ENCODE results near the gene RRBP1.

RRBP1 gene

DNA sequence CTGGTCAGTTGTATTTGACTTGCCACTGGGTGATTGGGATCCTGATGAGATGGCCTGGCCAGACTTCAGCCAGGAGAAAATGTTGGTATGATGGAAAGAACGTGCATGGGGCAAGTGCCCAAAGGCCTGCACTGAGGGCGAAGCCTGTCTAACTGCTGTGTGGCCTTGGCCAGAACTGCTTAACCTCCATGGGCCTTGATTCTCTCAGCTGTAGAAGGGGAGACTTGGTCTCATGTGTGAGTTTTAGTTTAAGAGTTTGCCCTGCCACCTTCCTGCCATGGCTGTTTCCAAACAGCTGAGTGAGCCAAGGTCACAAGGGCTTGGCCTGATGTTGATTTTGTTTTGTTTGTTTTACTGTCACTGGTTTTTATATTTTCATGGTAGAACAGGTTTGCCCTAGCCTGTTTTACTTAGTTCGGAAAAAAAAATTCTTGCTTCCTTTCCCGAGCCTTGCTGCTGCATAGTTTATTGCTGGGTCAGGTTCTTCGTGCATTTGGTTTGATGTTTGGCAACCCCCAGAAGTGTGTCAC lies 76.8 kb downstream of the RRBP1 start:
- no peak for DNase-seq (ENCODE audit: low read depth, low spot score)
- Histone ChIP-seq H3K27me3 (ENCODE audit: control insufficient read depth, insufficient read depth, low read length) (no peaks in the 10 kb centered on the region), H3K4me3 (ENCODE audit: low read length) (no peak overlapping the region), H3K27ac (ENCODE audit: low read length) (no peak overlapping the region), H3K4me1 (ENCODE audit: control insufficient read depth, insufficient read depth, low read length) (no peaks in the 10 kb centered on the region), H3K36me3 (ENCODE audit: control insufficient read depth, insufficient read depth, low read length) (no peaks in the 10 kb centered on the region; the same call in 1 of the 2 replicates), H3K9me3 (ENCODE audit: control insufficient read depth, insufficient read depth, low read length) (no peaks in the 10 kb centered on the region)
- WGBS (ENCODE audit: insufficient coverage, insufficient read length): no CpG with 5 or more reads among the region's 5 CpGs

DNA sequence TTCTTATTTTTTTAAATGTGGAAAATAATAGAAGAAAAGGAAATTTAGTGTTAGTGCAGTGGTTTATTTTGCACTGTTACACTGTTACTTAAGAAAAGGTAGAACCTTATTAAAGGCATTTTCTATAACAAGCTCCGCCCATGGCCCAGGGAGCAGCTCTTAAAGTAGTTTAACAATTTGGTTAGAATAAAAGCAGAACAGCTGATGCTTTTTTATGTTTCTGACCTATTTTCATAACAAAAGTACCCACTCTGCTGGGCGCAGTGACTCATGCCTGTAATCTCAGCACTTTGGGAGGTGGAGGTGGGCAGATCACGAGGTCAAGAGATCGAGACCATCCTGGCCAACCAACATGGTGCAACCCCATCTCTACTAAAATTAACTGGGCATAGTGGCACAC lies 79.5 kb downstream of the RRBP1 start:
- no CpG with 5 or more reads among the region's 4 CpGs for WGBS (ENCODE audit: insufficient coverage, insufficient read length)

DNA sequence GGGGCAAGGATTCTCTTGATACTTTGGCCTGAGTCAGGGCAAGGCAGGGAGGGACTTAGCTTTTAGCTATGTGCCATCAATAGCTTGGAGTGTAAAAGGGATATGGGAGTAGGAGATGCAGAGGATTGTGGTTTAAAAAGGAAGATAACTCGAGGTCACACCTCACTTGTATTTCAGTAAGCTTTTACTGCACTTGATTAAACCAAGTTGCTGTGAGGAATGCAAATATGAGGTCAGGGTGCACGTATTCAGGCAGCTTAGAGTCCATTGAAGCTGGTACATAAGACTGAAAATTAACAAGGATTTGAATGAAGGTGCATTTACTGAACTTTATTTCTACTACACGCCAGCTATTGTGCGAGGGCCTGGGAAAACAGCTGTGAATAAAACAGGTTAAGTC lies 80.1 kb downstream of the RRBP1 start:
- no peaks in the 10 kb centered on the region for H3K36me3 ChIP-seq (ENCODE audit: control insufficient read depth, insufficient read depth, low read length)
- no peak overlapping the region for H3K27ac ChIP-seq (ENCODE audit: low read length)
- no peak overlapping the region for H3K4me3 ChIP-seq (ENCODE audit: low read length)
- peaks cover 3% of the 10 kb centered on the region; the same call in 1 of the 2 replicates for H3K4me1 ChIP-seq (ENCODE audit: control insufficient read depth, insufficient read depth, low read length)
- no peak for DNase-seq (ENCODE audit: low read depth, low spot score)
- WGBS (ENCODE audit: insufficient coverage, insufficient read length): no CpG with 5 or more reads among the region's 4 CpGs
- no peaks in the 10 kb centered on the region for H3K27me3 ChIP-seq (ENCODE audit: control insufficient read depth, insufficient read depth, low read length)
- H3K9me3 ChIP-seq (ENCODE audit: control insufficient read depth, insufficient read depth, low read length): no peaks in the 10 kb centered on the region

More for the DNA sequence above, 79.5 kb downstream of the RRBP1 start:
- Histone ChIP-seq H3K4me3 (ENCODE audit: low read length) (no peak overlapping the region), H3K4me1 (ENCODE audit: control insufficient read depth, insufficient read depth, low read length) (peaks cover 3% of the 10 kb centered on the region; the same call in 1 of the 2 replicates), H3K27me3 (ENCODE audit: control insufficient read depth, insufficient read depth, low read length) (no peaks in the 10 kb centered on the region), H3K27ac (ENCODE audit: low read length) (no peak overlapping the region), H3K9me3 (ENCODE audit: control insufficient read depth, insufficient read depth, low read length) (no peaks in the 10 kb centered on the region), H3K36me3 (ENCODE audit: control insufficient read depth, insufficient read depth, low read length) (no peaks in the 10 kb centered on the region)
- no peak for DNase-seq (ENCODE audit: low read depth, low spot score)

DNA sequence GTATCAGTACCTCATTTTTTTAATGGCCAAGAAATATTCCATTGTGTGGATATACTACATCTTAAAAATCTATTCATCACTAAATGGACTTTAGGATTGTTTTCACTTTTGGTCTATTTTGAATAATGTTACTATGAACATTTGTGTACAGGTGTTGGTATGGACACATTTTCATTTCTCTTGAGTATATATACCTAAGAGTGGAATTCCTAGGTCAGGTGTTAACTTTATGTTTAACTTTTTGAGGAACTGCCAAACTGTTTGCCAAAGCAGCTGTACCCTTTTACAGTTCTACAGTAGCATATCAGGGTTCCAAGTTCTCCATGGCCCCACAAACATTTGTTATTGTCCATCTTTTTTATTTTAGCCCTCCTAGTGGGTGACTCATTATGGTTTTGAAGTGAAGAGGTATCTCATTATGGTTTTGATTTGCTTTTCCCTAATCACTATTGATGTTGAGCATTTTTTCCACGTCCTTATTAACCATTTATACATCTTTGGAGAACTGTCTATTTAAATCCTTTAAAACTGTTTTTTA lies 84.0 kb downstream of the RRBP1 start:
- H3K27ac ChIP-seq (ENCODE audit: low read length): no peak overlapping the region
- no peaks in the 10 kb centered on the region for H3K9me3 ChIP-seq (ENCODE audit: control insufficient read depth, insufficient read depth, low read length)
- no CpG with 5 or more reads among the region's 1 CpG for WGBS (ENCODE audit: insufficient coverage, insufficient read length)
- H3K27me3 ChIP-seq (ENCODE audit: control insufficient read depth, insufficient read depth, low read length): no peaks in the 10 kb centered on the region
- no peak overlapping the region for H3K4me3 ChIP-seq (ENCODE audit: low read length)
- H3K4me1 ChIP-seq (ENCODE audit: control insufficient read depth, insufficient read depth, low read length): peaks cover 7% of the 10 kb centered on the region; the same call in 1 of the 2 replicates
- DNase-seq (ENCODE audit: low read depth, low spot score): no peak
- no peaks in the 10 kb centered on the region for H3K36me3 ChIP-seq (ENCODE audit: control insufficient read depth, insufficient read depth, low read length)

DNA sequence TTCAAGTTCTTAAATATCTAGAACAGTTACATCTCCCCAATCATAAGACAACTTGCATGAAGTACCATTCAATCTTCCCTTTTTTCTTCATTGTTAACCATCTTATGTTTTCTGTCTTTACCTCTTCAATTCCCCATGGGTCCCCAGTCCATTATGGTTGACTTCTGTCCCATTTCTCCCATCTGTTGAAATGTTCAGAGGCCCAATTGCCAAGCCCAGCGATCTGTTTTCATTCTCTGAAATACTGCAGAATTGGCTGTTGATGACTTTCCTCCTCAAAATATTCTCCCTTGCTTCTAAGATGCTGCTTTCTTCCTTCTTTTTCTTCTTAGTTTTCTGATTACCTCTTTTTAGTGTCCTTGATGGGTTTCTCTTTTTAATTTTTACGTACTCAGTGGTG lies 86.2 kb downstream of the RRBP1 start:
- no peak overlapping the region for H3K27ac ChIP-seq (ENCODE audit: low read length)
- H3K36me3 ChIP-seq (ENCODE audit: control insufficient read depth, insufficient read depth, low read length): no peaks in the 10 kb centered on the region
- DNase-seq (ENCODE audit: low read depth, low spot score): no peak
- no CpG with 5 or more reads among the region's 2 CpGs for WGBS (ENCODE audit: insufficient coverage, insufficient read length)
- H3K4me1 ChIP-seq (ENCODE audit: control insufficient read depth, insufficient read depth, low read length): peaks cover 7% of the 10 kb centered on the region; the same call in 1 of the 2 replicates
- H3K9me3 ChIP-seq (ENCODE audit: control insufficient read depth, insufficient read depth, low read length): no peaks in the 10 kb centered on the region
- H3K4me3 ChIP-seq (ENCODE audit: low read length): no peak overlapping the region
- H3K27me3 ChIP-seq (ENCODE audit: control insufficient read depth, insufficient read depth, low read length): no peaks in the 10 kb centered on the region

DNA sequence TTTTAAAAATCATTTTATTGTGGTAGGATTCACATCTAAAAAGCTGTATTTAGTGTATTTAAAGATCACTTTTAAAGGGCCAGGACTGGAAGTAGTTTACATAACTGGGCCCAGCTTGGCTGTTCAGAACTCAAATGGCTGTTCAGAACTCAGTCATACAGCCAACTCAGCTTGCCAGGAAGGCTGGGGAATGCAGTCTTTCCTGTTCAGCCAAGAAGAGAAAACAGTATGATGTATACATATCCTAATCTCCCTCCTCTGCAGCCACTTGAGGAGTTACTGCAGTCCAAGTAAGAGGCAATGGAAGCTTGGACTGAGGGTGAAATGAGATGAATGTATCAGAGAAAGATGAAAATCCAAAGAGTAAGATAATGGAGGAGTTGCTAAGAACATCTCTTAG lies 87.6 kb downstream of the RRBP1 start:
- no peak overlapping the region for H3K27ac ChIP-seq (ENCODE audit: low read length)
- no peak for DNase-seq (ENCODE audit: low read depth, low spot score)
- H3K4me3 ChIP-seq (ENCODE audit: low read length): no peak overlapping the region

DNA sequence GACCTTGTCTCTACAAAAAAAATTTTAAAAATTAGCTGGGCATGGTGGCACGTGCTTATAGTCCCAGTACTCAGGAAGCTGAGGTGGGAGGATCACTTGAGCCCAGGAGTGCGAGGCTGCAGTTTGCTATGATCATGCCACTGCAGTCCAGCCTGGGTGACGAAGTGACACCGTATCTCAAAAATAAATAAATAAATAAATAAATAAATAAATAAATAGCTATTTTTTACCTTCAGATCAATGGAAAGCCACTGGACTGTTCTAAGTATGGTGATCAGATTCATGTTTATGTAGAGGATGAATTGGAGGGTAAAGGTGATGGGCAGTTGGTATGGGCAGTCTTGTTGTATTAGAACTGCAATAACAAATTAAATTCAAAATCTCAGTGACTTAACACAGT lies 88.1 kb downstream of the RRBP1 start:
- DNase-seq (ENCODE audit: low read depth, low spot score): no peak
- no CpG with 5 or more reads among the region's 4 CpGs for WGBS (ENCODE audit: insufficient coverage, insufficient read length)
- Histone ChIP-seq H3K27ac (ENCODE audit: low read length) (no peak overlapping the region), H3K4me3 (ENCODE audit: low read length) (no peak overlapping the region), H3K9me3 (ENCODE audit: control insufficient read depth, insufficient read depth, low read length) (no peaks in the 10 kb centered on the region), H3K36me3 (ENCODE audit: control insufficient read depth, insufficient read depth, low read length) (no peaks in the 10 kb centered on the region), H3K4me1 (ENCODE audit: control insufficient read depth, insufficient read depth, low read length) (peaks cover 4% of the 10 kb centered on the region; the same call in 1 of the 2 replicates), H3K27me3 (ENCODE audit: control insufficient read depth, insufficient read depth, low read length) (no peaks in the 10 kb centered on the region)

More for the DNA sequence above, 87.6 kb downstream of the RRBP1 start:
- peaks cover 5% of the 10 kb centered on the region; the same call in 1 of the 2 replicates for H3K4me1 ChIP-seq (ENCODE audit: control insufficient read depth, insufficient read depth, low read length)
- no peaks in the 10 kb centered on the region for H3K27me3 ChIP-seq (ENCODE audit: control insufficient read depth, insufficient read depth, low read length)
- no peaks in the 10 kb centered on the region for H3K9me3 ChIP-seq (ENCODE audit: control insufficient read depth, insufficient read depth, low read length)
- H3K36me3 ChIP-seq (ENCODE audit: control insufficient read depth, insufficient read depth, low read length): no peaks in the 10 kb centered on the region

DNA sequence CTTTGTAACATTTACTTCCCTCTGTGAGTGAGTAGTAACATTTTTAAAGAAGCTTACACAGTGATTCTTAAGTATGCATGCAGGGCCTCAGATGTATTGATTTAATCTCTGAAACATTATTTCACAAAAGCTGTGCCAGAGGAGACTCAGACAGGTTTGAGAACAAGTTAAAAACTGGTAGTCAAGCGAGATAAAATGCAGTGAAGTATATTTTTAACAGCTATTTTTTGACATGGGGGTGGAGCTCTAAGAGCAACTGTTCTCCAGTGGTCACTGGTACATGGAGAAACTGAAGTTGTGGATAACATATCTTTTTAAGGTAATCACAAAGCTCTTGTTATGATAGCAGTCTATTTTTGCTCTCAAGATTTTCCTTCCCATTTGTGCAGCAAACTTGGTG lies 91.8 kb downstream of the RRBP1 start:
- no CpG with 5 or more reads among the region's 1 CpG for WGBS (ENCODE audit: insufficient coverage, insufficient read length)
- no peak overlapping the region for H3K4me3 ChIP-seq (ENCODE audit: low read length)
- DNase-seq (ENCODE audit: low read depth, low spot score): no peak
- H3K27me3 ChIP-seq (ENCODE audit: control insufficient read depth, insufficient read depth, low read length): no peaks in the 10 kb centered on the region
- H3K4me1 ChIP-seq (ENCODE audit: control insufficient read depth, insufficient read depth, low read length): peaks cover 4% of the 10 kb centered on the region; the same call in 1 of the 2 replicates
- H3K9me3 ChIP-seq (ENCODE audit: control insufficient read depth, insufficient read depth, low read length): no peaks in the 10 kb centered on the region
- H3K27ac ChIP-seq (ENCODE audit: low read length): no peak overlapping the region
- H3K36me3 ChIP-seq (ENCODE audit: control insufficient read depth, insufficient read depth, low read length): no peaks in the 10 kb centered on the region

DNA sequence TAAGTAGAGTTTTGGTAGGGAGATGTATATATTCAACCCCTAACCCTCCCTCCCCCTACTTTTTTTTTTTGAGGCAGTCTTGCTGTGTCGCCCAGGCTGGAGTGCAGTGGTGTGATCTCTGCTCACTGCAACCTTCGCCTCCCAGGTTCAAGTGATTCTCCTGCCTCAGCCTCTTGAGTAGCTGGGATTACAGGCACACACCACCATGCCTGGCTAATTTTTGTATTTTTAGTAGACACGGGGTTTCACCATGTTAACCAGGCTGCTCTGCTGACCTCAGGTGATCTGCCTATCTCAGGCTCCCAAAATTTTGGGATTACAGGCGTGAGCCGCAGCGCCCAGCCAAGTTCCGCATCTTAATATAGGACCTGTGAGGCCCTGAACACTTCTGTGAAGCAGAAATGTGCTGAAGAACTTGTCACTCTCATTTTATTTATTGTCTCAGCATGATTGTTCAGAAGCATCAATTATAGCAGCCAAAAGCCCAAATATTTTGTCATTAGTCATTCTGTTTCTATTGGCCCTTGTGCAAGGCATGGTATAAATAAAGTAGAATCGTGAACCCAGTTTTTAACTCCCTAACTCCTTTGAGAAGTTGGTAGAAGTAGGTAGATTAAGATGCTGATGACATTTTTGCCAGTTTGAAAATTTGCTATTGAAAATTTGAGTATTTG lies 92.7 kb downstream of the RRBP1 start:
- no peaks in the 10 kb centered on the region for H3K36me3 ChIP-seq (ENCODE audit: control insufficient read depth, insufficient read depth, low read length)
- H3K27ac ChIP-seq (ENCODE audit: low read length): no peak overlapping the region
- no peaks in the 10 kb centered on the region for H3K27me3 ChIP-seq (ENCODE audit: control insufficient read depth, insufficient read depth, low read length)
- H3K4me1 ChIP-seq (ENCODE audit: control insufficient read depth, insufficient read depth, low read length): no peaks in the 10 kb centered on the region
- WGBS (ENCODE audit: insufficient coverage, insufficient read length): no CpG with 5 or more reads among the region's 8 CpGs
- no peaks in the 10 kb centered on the region for H3K9me3 ChIP-seq (ENCODE audit: control insufficient read depth, insufficient read depth, low read length)
- H3K4me3 ChIP-seq (ENCODE audit: low read length): no peak overlapping the region
- no peak for DNase-seq (ENCODE audit: low read depth, low spot score)

DNA sequence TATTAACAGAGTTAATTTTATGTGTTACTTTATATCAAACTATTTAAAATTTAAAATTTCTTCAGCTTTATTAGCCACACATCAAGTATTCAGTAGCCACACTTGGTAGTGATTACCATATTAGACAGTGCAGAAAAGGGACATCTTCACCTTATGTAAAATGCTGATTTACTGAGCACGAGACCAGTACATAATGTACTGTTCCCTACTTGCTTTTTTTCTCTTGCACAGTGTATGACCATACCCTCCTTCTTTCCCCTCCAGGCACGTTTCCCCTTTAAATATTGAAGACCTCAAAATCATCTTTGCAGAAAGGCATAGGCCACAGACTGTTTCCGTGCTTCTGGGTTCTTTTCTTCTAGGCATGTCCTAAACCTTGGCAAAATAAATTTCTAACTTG lies 94.2 kb downstream of the RRBP1 start:
- no peak for DNase-seq (ENCODE audit: low read depth, low spot score)
- Histone ChIP-seq H3K4me3 (ENCODE audit: low read length) (no peak overlapping the region), H3K27ac (ENCODE audit: low read length) (no peak overlapping the region), H3K4me1 (ENCODE audit: control insufficient read depth, insufficient read depth, low read length) (no peaks in the 10 kb centered on the region), H3K27me3 (ENCODE audit: control insufficient read depth, insufficient read depth, low read length) (no peaks in the 10 kb centered on the region), H3K36me3 (ENCODE audit: control insufficient read depth, insufficient read depth, low read length) (no peaks in the 10 kb centered on the region), H3K9me3 (ENCODE audit: control insufficient read depth, insufficient read depth, low read length) (no peaks in the 10 kb centered on the region)
- WGBS (ENCODE audit: insufficient coverage, insufficient read length): no CpG with 5 or more reads among the region's 3 CpGs

DNA sequence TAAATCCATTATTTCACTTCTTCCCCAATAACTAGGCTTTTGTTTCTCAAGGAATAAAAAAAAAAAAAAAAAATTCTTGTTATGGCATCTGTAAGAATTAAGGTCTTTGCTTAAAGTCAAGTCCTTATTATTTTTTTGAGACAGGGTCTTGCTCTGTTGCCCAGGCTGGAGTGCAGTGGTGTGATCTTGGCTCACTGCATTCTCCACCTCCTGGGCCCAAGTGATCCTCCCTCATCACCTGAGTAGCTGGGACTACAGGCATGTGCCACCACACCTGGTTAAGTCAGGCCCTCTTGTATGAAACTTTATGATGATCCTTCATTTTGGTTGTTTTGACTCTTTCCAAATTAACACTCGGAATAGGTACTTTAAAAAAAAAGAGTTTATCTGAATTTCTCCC lies 94.9 kb downstream of the RRBP1 start:
- no peaks in the 10 kb centered on the region for H3K36me3 ChIP-seq (ENCODE audit: control insufficient read depth, insufficient read depth, low read length)
- no peak overlapping the region for H3K4me3 ChIP-seq (ENCODE audit: low read length)
- H3K27me3 ChIP-seq (ENCODE audit: control insufficient read depth, insufficient read depth, low read length): no peaks in the 10 kb centered on the region
- WGBS (ENCODE audit: insufficient coverage, insufficient read length): no CpG with 5 or more reads among the region's 1 CpG
- H3K4me1 ChIP-seq (ENCODE audit: control insufficient read depth, insufficient read depth, low read length): no peaks in the 10 kb centered on the region
- no peak for DNase-seq (ENCODE audit: low read depth, low spot score)
- H3K27ac ChIP-seq (ENCODE audit: low read length): no peak overlapping the region
- H3K9me3 ChIP-seq (ENCODE audit: control insufficient read depth, insufficient read depth, low read length): no peaks in the 10 kb centered on the region
